ENCODE measurements around the gene AWAT1.
"Not testable (repeated sequence)": the region's sequence is repeated elsewhere in the genome, so short reads cannot be mapped to it uniquely, and the experiment has no call there.

DNA sequence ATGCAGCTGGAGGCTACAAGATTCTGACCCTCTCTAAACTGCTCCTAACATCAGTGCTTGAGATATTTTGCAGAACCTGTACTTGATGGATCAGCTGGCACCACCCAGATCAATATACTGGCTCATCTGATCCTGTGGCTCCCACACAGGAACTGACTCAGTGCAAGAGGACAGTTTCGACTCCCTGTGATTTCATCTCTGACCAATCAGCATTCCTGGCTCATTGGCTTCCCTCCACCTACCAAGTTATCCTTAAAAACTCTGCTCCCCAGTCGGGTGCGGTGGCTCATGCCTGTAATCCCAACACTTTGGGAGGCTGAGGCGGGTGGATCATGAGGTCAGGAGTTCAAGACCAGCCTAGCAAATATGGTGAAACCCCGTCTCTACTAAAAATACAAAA, 9.1 kb downstream of the AWAT1 start:
- TF ChIP-seq, protein P1, sequence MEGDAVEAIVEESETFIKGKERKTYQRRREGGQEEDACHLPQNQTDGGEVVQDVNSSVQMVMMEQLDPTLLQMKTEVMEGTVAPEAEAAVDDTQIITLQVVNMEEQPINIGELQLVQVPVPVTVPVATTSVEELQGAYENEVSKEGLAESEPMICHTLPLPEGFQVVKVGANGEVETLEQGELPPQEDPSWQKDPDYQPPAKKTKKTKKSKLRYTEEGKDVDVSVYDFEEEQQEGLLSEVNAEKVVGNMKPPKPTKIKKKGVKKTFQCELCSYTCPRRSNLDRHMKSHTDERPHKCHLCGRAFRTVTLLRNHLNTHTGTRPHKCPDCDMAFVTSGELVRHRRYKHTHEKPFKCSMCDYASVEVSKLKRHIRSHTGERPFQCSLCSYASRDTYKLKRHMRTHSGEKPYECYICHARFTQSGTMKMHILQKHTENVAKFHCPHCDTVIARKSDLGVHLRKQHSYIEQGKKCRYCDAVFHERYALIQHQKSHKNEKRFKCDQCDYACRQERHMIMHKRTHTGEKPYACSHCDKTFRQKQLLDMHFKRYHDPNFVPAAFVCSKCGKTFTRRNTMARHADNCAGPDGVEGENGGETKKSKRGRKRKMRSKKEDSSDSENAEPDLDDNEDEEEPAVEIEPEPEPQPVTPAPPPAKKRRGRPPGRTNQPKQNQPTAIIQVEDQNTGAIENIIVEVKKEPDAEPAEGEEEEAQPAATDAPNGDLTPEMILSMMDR (IDR thresholded peaks at IDR 0.05) = not testable (repeated sequence)
- TF ChIP-seq POLR2A, POLR2AphosphoS5 (IDR thresholded peaks at IDR 0.05): not testable (repeated sequence)
